Heart right ventricle (tissue), 16 donors: Measurements from ENCODE around the gene PXK. TPM values are rescaled to one million over a fixed set of nuclear protein-coding genes. Genes with fewer than 3 reads are reported as not detected.

ENCODE experiments used
- ATAC-seq, 8 donors: fragments of 200-7000 bp; cut with Tn5 transposase; one replicate each; pipeline ENCODE4 v1.9.1; 2020; ENCODE audit warnings: mild to moderate bottlenecking in 8 of 8, moderate library complexity in 8 of 8, moderate number of reproducible peaks in 1 of 8
- DNase-seq, 2 donors: peaks; one replicate each; pipeline ENCODE4 v3.0.0-alpha.2; 2020
- H3K27ac ChIP-seq, 10 donors: fragments of 200-600 bp; sonication (generic) in 2 of 10; one replicate each; pipeline versions ENCODE4 v1.5.0 to v1.8.0; 2020 to 2022; ENCODE audit warnings: mild to moderate bottlenecking in 3 of 10
- H3K27me3 ChIP-seq, 7 donors: fragments of 200-600 bp; one replicate each; pipeline ENCODE4 v1.8.0; 2021 to 2022; ENCODE audit warnings: mild to moderate bottlenecking in 2 of 7
- H3K36me3 ChIP-seq, 9 donors: fragments of 200-600 bp; sonication (generic) in 1 of 9; one replicate each; pipeline versions ENCODE4 v1.5.0 to v1.8.0; 2020 to 2022; ENCODE audit warnings: mild to moderate bottlenecking in 2 of 9
- H3K4me1 ChIP-seq, 9 donors: fragments of 200-600 bp; sonication (generic) in 1 of 9; one replicate each; pipeline versions ENCODE4 v1.5.0 to v1.8.0; 2020 to 2022; ENCODE audit warnings: mild to moderate bottlenecking in 4 of 9
- H3K4me3 ChIP-seq, 10 donors: fragments of 200-600 bp; sonication (generic) in 2 of 10; one replicate each; pipeline versions ENCODE4 v1.5.0 to v1.8.0; 2020 to 2022; ENCODE audit warnings: mild to moderate bottlenecking in 7 of 10, moderate library complexity in 2 of 10
- H3K9me3 ChIP-seq, 11 donors: fragments of 200-600 bp in 10 of 11; sonication (generic) in 2 of 11; one replicate each; pipeline versions ENCODE4 v1.5.0 to v1.8.0; 2013 to 2022; ENCODE audit warnings: mild to moderate bottlenecking in 2 of 11, control low read depth in 1 of 11, moderate library complexity in 1 of 11
- WGBS, 2 donors: extraction: QIAGEN DNeasy Blood & Tissue Kit; methylation state at CpG; one replicate each; pipeline ENCODE4 v1.1.7; 2013; ENCODE audit warnings: inconsistent platforms in 1 of 2; 5-methylcytosine and 5-hydroxymethylcytosine counted together
- intact Hi-C, 10 donors: fragments of 100-400 bp; cut with DNase I; formaldehyde crosslinking; loops; one replicate each; pipeline versions ENCODE4 v1.11.1 to v1.14.2; 2022
- polyA plus RNA-seq, 2 donors: library from polyadenylated mRNA; stranded (reverse); fragments of 200-250 nt; gene quantifications; one replicate each; pipeline ENCODE4 v1.2.3, GENCODE V29; 2013
- total RNA-seq, 10 donors: library from RNA; stranded (reverse); fragmentation: NEBNext Ultra II Directional in 3 of 10; extraction: Animal tissue kit (Norgen Biotek cat#: 25700) in 3 of 10; gene quantifications; one replicate each; pipeline versions ENCODE4 v1.2.1 to v1.2.4, GENCODE V29; 2021 to 2023
- TF ChIP-seq, protein P1 (sequence below), 9 donors: fragments of 200-600 bp; sonication (generic) in 2 of 9; IDR thresholded peaks; one replicate each; pipeline versions ENCODE4 v1.5.0 to v1.8.0; 2021 to 2022; ENCODE audit warnings: antibody characterized with exemption in 9 of 9, mild to moderate bottlenecking in 5 of 9, moderate library complexity in 1 of 9
- donor health status: Arrhythmogenic right ventricular cardiomyopathy.
- donor health status: ischemic (EF 13 %, LVEDD 7.1; RV severe dilation, severe dysfunction).
- donor health status: healthy with polysubstance abuse.
- donor health status: DM: no; HTN: yes; CAD: no.
- donor health status: DM: no; HTN: no; CAD: no.
- donor health status: ischemic (EF 25% LVEDD 6.9; RV normal size, moderate dysfunction).
- donor health status: ischemic (EF 25% LVEDD 5.7; RV mildly dilated, moderate dysfunction).
- donor health status: healthy.
- donor health status: DM: yes; HTN: yes; CAD: no.
- donor health status: Ischemic cardiomyopathy.
- donor health status: ischemic (EF 35%, LVEDD 5.7; RV mildly dilated, moderate dysfunction).
- donor health status: nonischemic (EF 11% LVEDD 7.7; RV severe dilation, severe dysfunction).
- donor health status: DM: yes; HTN: yes; CAD: no.
- donor health status: PGD.
- donor health status: ischemic (EF 29% LVEDD 5.4; RV normal size, mild dysfunction).
- donor health status: nonischemic (EF 23%, LVEDD 6.1; RV moderate dilation, normal function).

PXK gene
- total and polyA plus RNA-seq, 12 donors, result 5.6 to 16.3 (median 10.8) TPM

DNA sequence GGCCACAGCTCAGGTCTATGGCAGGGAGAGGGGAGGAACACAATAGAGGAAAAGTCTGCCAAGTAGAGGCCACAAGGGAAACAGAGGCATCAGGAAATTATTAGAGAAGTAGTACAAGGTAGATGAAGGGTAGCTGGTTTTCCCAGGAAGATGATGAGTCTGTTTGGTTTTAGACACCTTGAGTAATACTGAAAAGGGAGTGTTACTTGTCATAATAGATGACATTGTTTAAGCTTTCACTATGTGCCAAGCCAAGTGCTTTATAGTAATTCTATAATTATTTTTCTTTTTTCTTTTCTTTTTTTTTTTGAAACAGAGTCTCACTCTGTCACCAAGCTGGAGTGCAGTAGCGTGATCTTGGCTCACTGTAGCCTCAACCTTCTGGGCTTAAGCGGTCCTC, 13.7 kb downstream of the PXK start:
- intact Hi-C loops, result no loop called here
- no peak for DNase-seq
- WGBS, 2 donors, result 97 to 100% methylated on average over 2 of the region's 2 CpGs
- Histone ChIP-seq H3K36me3 (peaks cover 0 to 27% (median 0%) of the 10 kb centered on the region in 9 donors), H3K27me3 (no peaks in the 10 kb centered on the region), H3K4me3 (no peak overlapping the region), H3K4me1 (peaks cover 0 to 28% (median 0%) of the 10 kb centered on the region in 9 donors), H3K9me3 (no peaks in the 10 kb centered on the region), H3K27ac (no peak overlapping the region)
- no peak for ATAC-seq
- TF ChIP-seq, protein P1, sequence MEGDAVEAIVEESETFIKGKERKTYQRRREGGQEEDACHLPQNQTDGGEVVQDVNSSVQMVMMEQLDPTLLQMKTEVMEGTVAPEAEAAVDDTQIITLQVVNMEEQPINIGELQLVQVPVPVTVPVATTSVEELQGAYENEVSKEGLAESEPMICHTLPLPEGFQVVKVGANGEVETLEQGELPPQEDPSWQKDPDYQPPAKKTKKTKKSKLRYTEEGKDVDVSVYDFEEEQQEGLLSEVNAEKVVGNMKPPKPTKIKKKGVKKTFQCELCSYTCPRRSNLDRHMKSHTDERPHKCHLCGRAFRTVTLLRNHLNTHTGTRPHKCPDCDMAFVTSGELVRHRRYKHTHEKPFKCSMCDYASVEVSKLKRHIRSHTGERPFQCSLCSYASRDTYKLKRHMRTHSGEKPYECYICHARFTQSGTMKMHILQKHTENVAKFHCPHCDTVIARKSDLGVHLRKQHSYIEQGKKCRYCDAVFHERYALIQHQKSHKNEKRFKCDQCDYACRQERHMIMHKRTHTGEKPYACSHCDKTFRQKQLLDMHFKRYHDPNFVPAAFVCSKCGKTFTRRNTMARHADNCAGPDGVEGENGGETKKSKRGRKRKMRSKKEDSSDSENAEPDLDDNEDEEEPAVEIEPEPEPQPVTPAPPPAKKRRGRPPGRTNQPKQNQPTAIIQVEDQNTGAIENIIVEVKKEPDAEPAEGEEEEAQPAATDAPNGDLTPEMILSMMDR (IDR thresholded peaks at IDR 0.05), result no peak

DNA sequence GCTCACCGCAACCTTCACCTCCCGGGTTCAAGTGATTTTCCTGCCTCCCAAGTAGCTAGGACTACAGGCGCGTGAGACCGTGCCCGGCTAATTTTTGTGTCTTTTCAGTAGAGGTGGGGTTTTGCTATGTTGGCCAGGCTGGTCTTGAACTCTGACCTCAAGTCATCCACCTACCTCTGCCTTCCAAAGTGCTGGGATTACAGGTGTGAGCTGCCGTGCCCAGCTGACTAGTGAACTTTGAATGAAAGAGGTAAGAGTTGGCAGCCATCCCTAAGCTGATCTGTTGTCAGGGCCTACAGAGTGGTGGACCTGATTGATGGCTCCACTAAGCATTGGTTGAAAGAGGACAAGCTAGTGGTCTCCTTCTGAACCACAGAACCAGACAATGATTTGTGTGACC, 15.3 kb downstream of the PXK start:
- ATAC-seq, result no peak
- Histone ChIP-seq H3K4me1 (peaks cover 0 to 42% (median 0%) of the 10 kb centered on the region in 9 donors), H3K36me3 (peaks cover 0 to 11% (median 0%) of the 10 kb centered on the region in 9 donors), H3K4me3 (no peak overlapping the region), H3K9me3 (no peaks in the 10 kb centered on the region), H3K27ac (no peak overlapping the region), H3K27me3 (no peaks in the 10 kb centered on the region)
- intact Hi-C loops, result no loop called here
- whole genome bisulfite sequencing, 2 donors, result 96 to 97% methylated on average over 7 of the region's 7 CpGs
- TF ChIP-seq, protein P1 (IDR thresholded peaks at IDR 0.05), result no peak
- no peak for DNase-seq

DNA sequence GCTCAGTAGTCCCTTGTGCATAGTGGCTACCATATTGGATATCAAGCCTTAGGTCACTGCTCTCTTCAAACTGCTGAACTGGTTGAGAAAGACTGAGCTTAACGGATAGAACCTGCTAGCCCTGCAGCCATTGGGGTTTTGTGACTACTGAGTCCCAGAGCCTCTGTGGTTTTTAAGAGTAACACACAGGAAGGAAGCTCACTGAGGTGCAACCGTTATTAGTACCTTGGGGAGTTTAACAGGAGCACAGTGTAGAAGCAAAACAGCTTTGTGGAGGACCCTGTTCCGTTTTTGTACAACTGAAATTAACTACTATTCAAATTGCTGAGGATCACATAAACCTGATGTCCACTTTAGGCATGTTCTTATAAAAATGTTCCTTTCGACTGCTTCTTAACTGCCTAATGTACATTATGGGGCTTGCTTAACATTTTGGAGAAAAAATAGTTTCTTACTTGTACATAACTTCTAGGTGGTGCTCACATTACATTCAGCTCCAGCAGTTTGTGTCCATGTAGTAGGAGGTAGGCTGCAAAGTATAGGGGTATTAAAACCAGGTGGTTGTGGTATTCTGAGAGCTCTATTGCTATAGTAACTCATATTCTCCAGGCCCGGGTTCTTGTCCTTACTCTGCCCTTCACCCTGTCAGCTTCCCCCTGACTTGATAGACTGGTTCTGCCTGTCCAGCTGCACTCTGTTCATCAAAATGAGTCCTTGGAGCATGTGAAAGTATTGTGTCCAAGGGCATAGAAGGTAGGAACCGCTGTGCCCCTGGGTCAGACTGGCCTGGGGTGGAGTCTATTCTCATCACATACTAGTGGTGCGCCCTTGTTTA, 17.3 kb downstream of the PXK start:
- WGBS, 2 donors, result 83% methylated on average over 7 of the region's 7 CpGs
- Histone ChIP-seq H3K36me3 (peaks cover 0 to 5% (median 0%) of the 10 kb centered on the region in 9 donors), H3K4me3 (no peak overlapping the region), H3K27ac (peak overlapping the region in 1 of 10 donors; percentile 55), H3K27me3 (no peaks in the 10 kb centered on the region), H3K4me1 (peaks cover 0 to 62% (median 0%) of the 10 kb centered on the region in 9 donors), H3K9me3 (no peaks in the 10 kb centered on the region)
- DNase-seq, result no peak
- intact Hi-C loops, result loop anchor here in 1 of 10 donors (10.0 kb wide), 1 partner anchor 145 kb away; the partner anchor contains the start of gene KCTD6
- ATAC-seq, result peak in 1 of 8 donors; percentile 11
- TF ChIP-seq, protein P1 (IDR thresholded peaks at IDR 0.05), result no peak

DNA sequence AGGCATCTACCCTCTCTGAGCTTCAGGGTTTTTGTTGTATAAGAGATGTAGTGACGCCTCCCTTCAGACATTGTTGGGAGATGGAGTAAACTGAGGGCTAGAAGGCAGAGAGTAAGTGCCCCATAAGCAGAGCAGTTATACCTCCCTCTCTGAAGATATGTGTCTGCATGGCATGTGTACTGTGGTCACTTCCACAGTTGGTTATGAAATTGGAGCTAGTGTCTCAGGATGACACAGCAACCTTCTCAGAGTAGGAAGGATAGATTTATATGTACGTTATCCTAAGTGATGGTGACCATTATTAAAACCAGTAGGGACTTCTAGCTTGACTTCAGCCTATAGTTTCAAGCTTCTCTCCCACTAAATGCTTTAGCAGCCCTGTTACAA, 17.9 kb downstream of the PXK start:
- TF ChIP-seq, protein P1 (IDR thresholded peaks at IDR 0.05), result no peak
- H3K4me3 ChIP-seq, result no peak overlapping the region
- no peaks in the 10 kb centered on the region for H3K27me3 ChIP-seq
- peaks cover 0 to 68% (median under 1%) of the 10 kb centered on the region in 9 donors for H3K4me1 ChIP-seq
- H3K27ac ChIP-seq, result peak overlapping the region in 1 of 10 donors; percentile 55
- ATAC-seq (peak in 4 of 8 donors; percentile 38 to 48 (median 46)), DNase-seq (no peak)
- WGBS, 2 donors, result 90 to 95% methylated on average over 2 of the region's 2 CpGs
- no peaks in the 10 kb centered on the region for H3K9me3 ChIP-seq
- intact Hi-C loops, result loop anchor here in 1 of 10 donors (10.0 kb wide), 1 partner anchor 144 kb away; the partner anchor contains the start of gene KCTD6
- H3K36me3 ChIP-seq, result peaks cover 0 to 5% (median 0%) of the 10 kb centered on the region in 9 donors
